NCI-H146 treated with DMSO at 0.1 percent for 48 hours (cell line): ENCODE results near the gene CEMIP2.
"Not testable (repeated sequence)": the region's sequence is repeated elsewhere in the genome, so short reads cannot be mapped to it uniquely, and the experiment has no call there.

Experiments
- DNase-seq: peaks from one replicate; lab custom pipeline; 2025; ENCODE audit not compliant: unreplicated experiment; lab: John Stamatoyannopoulos, UW

The CEMIP2 gene, protein sequence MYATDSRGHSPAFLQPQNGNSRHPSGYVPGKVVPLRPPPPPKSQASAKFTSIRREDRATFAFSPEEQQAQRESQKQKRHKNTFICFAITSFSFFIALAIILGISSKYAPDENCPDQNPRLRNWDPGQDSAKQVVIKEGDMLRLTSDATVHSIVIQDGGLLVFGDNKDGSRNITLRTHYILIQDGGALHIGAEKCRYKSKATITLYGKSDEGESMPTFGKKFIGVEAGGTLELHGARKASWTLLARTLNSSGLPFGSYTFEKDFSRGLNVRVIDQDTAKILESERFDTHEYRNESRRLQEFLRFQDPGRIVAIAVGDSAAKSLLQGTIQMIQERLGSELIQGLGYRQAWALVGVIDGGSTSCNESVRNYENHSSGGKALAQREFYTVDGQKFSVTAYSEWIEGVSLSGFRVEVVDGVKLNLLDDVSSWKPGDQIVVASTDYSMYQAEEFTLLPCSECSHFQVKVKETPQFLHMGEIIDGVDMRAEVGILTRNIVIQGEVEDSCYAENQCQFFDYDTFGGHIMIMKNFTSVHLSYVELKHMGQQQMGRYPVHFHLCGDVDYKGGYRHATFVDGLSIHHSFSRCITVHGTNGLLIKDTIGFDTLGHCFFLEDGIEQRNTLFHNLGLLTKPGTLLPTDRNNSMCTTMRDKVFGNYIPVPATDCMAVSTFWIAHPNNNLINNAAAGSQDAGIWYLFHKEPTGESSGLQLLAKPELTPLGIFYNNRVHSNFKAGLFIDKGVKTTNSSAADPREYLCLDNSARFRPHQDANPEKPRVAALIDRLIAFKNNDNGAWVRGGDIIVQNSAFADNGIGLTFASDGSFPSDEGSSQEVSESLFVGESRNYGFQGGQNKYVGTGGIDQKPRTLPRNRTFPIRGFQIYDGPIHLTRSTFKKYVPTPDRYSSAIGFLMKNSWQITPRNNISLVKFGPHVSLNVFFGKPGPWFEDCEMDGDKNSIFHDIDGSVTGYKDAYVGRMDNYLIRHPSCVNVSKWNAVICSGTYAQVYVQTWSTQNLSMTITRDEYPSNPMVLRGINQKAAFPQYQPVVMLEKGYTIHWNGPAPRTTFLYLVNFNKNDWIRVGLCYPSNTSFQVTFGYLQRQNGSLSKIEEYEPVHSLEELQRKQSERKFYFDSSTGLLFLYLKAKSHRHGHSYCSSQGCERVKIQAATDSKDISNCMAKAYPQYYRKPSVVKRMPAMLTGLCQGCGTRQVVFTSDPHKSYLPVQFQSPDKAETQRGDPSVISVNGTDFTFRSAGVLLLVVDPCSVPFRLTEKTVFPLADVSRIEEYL (N-terminal part only)

DNA sequence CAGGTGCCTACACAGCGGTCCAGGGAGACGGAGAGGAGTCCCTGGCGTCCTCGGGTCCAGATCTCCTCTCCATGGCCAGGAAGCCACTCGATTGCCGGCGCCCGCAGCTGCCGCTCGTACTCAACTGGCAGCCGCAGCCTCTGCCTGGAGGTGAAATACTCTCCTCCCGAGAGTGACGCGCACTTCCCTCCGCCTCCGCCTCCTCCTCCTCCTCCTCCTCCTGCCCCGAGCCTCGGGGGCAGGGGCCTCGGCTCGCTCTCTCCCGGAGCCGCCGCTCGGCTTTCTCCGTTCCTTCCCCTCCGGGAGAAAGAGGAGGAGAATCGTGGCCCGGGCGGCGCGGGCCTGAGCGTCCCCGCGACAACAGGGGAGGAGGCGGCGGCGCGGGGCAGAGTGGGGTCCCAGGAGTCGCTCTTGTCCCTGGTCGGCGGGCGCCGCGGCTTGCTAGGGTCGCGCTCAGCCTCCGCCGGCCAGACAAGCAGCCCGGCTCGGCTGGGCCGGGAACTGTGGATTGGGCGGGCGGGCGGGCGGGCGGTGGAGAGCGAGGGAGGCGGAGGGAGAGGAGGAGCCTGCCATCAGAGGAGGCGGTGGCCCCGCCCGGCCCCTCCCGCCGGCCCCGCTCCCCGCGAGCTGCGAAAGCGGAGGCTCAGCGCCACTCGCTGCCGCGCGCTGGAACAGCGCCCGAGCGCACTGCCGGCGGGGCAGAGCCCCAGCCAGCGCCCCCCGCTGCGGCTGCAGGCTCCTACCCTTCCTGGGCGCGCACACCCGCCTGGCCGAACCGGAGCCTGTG lies at the start of gene CEMIP2:
CEMIP2 (minus strand) TSS at position 126 of the 787 bp plus-strand sequence. CDS start 18,140 bp downstream, outside the sequence.
- peak; percentile 33 for DNase-seq

DNA sequence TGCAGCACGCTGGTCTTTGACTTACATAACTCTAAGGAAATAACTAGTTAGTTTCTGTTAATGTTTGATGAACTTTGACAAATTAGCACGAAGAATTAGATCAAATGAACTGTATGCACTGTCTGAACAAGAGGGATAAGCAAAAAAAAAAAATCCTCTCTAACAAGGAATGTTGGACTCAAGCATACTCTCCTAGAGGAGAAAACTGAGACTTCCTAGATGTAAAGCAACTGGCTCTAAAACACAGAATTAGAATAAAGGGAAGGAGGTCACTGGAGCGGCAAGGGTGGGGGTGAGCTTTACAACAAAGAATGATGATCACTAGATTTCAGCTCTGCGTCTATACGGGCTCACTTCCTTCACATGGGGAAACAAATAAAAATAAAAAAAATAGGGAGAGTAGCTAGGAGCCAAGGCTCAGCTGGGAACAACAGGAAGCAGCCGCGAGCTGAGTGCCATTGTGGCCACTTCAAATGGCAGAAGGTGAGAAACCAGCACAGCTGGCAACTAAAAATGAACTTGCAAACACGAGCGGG lies 48.7 kb upstream of the CEMIP2 start:
- DNase-seq = no peak

DNA sequence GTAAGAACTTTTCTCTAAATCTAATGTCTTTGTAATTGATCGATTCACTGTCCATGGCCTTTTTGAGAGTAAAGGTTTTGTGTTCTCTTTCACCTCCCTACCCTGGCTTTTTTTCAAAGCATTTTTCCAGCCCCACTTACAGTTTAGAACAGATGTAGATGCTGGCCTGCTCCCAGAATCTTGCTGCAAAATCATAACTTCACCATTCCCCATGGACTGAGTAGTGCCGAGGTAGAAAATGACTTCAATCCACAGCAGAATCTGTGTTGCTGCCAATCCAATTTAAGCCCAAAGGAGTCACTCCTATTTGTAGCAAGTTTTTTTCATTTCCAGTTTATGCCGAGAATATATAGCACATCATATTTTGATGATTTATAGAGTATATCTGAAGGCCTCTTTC lies 46.5 kb upstream of the CEMIP2 start:
- no peak for DNase-seq

DNA sequence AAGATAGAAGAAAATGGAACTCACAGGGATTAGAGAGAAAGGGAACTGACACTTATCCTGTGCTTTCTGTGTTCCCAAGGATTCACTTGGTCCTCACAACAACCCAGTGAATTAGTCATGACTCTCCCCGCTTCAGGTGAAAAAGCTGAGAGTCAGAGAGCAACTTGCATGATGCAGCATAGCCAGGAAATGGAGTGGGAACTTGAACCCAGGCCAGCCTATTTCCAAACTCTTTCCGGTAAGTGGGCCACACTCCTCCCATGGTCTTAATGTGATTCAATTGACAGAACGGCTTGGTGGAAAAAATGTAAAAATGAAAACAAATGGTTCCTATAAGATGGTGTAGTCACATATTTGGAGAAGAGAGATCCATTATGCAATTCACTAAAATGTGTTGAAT lies 45.9 kb upstream of the CEMIP2 start:
- DNase-seq = no peak

DNA sequence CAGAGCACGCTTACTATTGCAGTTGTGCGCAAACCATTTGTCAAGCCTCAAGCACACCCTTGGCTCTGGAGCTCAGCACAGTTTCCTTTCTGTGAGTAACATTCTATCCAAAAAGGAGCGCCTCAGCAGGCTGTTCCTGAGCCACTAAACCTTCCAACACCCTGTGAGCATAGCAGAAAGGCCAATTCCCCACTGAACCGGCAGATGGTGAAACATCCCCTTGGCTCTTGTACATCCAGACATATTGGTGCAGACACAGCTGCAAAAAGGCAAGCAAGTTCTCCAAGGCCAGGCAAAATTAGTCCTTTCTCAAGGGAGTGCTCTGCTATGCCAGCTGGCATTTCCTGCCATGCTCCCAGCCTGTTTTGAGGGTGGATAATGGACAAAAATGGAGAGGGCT lies 44.1 kb upstream of the CEMIP2 start:
- no peak for DNase-seq

DNA sequence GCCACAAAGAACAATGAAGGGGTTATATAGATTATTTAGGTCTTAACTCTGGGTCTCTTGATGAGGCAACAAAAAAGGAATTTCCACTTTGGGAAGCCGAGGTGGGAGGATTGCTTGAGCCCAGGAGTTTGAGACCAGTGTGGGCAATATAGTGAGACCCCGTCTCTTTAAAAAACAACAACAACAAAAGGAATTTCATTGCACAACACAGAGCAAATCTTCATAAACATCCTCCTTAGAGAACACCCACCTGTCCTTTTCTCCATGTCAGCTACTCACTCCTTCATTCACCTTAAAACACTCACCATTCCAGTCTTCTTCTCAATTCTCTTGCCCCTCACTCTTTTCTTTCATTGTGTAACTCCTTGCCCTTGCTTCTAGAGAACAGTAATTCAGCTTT lies 39.8 kb upstream of the CEMIP2 start:
- no peak for DNase-seq

DNA sequence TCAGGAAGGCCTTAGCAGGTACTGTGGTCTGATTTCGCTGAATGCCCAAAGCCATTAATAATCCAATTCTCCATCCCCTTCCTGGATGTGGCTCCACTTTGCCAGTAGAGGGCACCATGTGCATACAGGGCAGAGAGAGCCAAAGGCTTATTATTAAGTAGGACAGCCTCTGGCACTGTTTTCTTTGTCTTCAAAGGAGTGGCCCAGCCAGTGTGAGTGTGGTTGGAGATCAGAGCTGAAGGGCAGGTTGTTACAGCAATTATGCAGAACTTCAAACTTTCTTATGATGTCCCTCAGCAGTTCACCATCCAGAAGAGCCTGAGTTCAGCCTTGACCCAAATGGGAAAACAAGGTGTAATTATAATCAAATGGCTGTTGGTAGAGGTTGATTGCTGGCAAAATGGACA lies 38.6 kb upstream of the CEMIP2 start:
- peak; percentile 26 for DNase-seq

DNA sequence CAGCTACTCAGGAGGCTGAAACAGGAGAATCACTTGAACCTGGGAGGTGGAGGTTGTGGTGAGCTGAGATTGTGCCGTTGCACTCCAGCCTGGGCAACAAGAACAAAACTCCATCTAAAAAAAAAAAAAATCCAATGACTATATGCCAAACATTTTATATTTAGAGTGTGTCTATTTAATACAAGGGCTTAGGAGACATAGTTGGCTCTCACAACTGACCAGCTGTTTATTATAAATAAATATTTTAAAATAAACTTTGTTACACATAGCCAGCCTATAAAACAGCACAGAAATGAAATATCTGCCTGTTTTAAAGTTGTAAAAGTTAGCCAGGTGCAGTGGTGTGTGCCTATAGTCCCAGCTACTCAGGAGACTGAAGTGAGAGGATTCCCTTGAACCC lies 36.8 kb upstream of the CEMIP2 start:
- DNase-seq = not testable (repeated sequence)

DNA sequence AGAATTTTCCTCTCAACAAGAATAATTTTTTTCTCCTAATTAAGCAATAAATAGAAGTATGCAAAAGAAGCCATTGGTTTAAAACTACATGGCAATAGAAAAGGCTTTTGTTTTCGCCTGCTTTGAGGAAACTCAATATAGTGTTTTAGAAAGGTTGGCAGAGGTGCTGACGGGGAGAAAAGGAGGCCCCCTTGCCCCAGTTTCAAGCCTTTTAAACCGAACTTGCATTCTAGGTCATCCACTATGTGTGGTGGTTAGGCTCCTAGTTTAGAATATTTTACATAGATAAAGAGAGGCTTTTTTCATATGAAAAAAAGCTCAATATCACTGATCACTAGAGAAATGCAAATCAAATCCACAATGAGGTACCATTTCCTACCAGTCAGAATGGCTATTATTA lies 33.5 kb upstream of the CEMIP2 start:
- no peak for DNase-seq

DNA sequence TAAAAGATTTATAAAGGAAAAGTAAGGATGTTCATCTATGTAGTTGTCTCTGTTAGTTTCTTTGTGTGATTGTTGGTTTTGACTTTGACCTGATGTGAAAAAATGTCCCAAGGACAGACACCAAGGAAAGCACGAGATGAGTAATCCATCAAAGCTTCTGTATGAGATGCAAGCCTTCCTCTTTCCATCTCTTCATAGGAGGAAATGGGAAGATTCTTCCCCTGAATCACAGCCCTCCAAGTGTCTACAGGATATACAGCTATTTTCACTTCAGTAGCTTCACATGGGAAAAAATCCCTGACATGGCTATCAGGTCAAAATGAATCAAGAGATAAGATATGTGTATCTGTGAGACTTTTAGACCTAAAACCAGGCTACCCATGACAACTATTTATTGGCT lies 29.0 kb upstream of the CEMIP2 start:
- no peak for DNase-seq

DNA sequence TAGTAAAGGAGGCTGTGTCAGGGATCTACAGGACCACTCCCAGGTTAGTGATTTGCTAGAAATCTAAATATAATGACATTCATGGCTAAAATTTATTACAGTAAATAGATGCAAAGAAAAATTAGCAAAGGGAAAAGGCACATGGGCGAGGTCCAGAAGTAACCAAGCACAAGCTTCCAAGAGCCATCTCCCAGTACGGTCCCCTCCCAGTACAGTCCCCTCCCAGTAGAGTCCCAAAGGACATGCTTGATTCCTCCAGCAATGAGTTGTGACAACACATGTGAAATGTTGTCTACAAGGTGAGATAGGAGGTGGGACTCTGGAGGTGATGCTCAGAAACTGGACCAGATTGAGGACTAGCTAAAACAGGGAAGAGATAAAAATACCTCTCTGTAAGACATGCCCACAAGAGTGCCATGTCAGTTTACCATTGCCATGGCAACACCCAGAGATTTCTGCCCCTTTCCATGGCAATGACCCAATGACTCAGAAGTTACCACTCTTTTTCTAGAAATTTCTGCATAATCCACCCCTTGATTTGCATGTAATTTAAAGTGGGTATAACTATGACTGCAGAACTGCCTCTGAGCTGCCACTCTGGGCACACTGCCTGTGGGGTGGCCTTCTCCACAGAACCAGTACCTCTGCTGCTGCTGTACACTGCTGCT lies 27.9 kb upstream of the CEMIP2 start:
- DNase-seq = no peak

DNA sequence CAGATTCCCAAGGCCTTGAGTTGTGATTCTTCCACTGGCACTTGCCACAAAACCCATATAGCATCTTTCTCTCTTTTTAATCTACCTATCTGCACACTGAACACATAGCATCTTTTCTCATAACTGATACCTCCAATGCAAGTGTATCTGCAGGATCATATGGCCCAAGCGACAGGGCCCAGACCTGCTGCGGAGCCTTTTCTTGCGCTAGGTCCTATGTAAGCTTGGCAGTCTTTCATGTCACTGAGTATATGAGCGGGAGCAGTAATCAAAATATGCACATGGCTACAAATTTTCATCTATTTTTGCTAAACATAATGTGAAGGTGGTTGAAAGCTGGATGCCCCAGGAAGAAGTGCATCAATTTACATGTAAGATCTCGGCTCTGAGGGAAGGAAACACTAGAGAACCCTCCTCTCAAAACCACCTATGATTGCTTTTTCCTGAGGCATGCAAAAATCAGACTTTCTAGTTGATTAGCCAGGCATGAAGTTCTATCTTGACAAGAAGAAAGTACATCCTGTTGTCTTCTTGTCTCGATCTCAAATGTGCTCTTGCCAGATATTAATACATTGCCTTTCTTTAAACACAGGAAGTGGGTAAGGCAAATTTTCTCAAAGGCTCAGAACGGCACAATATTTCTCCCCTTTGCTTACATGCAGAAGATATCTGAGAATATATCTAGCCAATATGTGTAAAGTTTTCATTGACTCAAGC lies 26.9 kb upstream of the CEMIP2 start:
- DNase-seq = no peak

DNA sequence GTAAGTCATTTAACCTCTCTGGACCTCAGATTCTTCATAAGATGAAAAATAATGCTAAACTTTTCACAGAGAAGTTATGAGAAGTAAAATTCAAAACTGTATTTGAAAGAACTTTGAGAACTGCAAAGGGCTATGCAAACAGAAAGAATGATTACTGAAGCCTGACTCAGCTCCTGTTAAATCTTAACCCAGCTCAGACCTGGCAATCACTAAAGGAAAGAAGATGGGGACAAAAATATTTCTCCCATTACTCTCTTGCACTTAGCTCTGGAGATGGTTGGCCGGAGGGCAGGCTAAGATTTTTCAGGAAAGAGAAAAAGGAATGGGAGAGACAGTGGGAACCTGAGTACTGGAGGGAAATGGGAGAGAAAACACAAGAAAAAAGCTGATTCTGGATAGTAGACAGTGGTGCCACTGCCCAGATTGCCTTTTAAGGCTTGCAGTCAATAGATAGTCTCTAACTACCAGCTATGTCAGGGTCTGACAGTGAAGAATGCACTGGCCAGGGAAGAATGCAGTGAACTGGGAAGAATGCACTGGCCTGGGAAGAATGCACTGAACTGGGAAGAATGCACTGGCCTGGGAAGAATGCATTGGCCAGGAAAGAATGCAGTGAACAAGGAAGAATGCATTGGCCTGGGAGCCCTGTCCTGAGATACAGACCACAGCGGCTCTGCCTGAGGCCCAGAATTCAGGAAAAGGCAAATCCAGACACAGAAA lies 25.2 kb upstream of the CEMIP2 start:
- no peak for DNase-seq

DNA sequence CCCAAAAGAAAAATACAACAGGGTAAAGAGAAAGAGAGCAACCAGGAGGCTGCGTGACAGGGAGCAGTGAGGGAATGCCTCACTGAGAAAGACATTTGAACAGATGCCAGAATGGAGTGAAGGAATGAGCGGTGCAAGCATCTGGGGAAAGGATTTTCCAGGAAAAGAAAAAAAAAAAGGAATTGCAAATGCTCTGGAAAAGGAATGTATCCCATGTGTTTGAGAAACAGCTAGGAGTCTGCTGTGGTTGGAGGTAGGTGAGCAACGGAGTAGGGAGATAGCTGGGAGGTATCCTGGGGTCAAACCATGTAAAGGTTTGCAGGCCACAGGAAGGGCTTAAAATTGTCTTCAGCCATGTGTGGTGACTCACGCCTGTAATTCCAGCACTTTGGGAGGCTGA lies 23.6 kb upstream of the CEMIP2 start:
- no peak for DNase-seq

DNA sequence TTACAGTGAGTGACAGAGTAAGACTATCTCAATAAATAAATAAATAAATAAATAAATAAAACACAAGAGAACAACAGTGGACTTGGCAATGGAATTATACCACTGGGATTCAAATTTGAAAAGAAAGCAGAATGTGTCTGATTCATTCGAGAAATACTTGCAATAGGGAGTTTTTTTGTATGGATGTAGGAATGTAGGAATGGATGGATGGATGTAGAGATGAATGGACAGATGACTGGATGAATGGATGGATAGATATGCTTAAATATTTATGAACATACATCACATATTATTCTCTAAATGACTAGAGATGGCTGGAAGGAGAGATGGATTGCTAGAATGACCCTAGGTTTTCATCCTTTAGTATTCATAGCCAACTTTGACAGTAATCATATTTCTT lies 22.0 kb upstream of the CEMIP2 start:
- no peak for DNase-seq

DNA sequence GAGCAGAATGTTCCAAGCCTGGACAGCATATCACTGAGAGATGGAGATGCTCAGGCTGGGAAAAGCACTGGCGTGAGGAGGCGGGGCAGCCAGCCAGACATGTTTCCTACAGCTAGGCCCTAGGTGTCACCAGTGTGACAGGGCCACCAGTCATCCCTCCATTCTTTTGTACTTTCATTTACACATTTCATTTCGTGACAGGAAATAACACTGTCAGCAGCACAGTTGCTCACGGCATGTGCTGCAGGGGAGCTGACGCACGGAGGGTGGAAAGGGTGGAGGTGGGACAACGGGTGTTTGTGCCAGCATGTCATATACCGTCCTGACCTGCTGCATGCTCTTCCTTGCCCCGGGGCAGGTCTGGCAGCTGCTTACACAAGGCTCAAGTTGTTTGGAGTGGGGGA lies 14.8 kb upstream of the CEMIP2 start:
- DNase-seq = no peak

DNA sequence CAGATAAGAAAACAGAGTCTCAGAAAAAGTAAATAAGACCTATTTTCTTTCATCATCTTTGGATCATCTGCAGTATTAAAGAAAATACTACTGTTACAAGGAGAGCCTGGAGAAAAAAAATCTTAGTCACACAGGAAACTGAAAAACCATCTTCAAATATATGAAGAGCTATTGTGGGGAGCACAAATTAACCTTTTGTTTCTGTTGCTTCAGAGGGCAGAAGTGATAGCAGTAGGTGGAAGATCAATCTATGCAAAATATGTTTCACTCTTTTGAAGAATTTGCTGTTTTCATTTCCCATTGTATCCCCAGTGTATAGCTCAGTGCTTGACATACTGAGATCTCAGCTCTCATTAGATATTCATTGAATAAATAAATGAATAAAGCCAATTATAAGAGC lies 13.1 kb upstream of the CEMIP2 start:
- no peak for DNase-seq

DNA sequence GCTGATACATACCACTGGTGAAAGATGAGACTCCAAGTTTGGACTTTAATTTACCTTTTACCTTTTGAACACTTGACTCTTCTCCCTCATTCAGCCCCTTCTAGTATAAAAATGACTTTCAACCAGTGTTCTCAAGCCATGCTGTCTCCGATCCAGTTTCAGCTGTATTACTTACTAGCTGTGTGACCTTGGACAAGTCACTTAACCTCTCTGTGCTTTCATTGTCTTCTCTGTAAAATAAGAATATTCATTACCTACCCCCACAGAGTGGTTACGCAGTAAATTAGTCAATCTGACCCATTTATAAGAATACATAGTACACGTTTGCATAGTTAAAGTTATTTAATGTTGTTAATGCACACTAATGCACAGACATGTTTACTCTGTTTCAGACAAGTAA lies 12.6 kb upstream of the CEMIP2 start:
- DNase-seq = no peak
